CD4-positive, alpha-beta T cell (primary cell): Measurements from ENCODE around the gene NADK. TPM values are rescaled to one million over a fixed set of nuclear protein-coding genes. Genes with fewer than 3 reads are reported as not detected.

Experiments
- ATAC-seq: fragments of 200-7000 bp; cut with Tn5 transposase; one replicate; pipeline ENCODE4 v1.10.0; 2022; ENCODE audit warnings: mild to moderate bottlenecking; ENCODE audit not compliant: poor library complexity
- CTCF ChIA-PET: fragments of 350-600 bp; sonication (Branson Sonifier 250); formaldehyde crosslinking; loops from one replicate; lab custom pipeline; 2021; ENCODE audit warnings: antibody characterized with exemption, inconsistent platforms; lab: Charles Lee
- POLR2A ChIA-PET: fragments of 350-600 bp; sonication (Branson Sonifier 250); formaldehyde crosslinking; loops from one replicate; lab custom pipeline; 2021; ENCODE audit warnings: antibody characterized with exemption, inconsistent platforms; lab: Charles Lee
- DNase-seq, 14 experiments: peaks; one replicate each; pipeline ENCODE4 v3.0.0-alpha.2; 2013 to 2020; ENCODE audit warnings: mixed read lengths in 2 of 14
- H3K27ac ChIP-seq, 2 donors: one replicate each; pipeline versions ENCODE4 v1.5.1 to v1.7.0; 2013; ENCODE audit warnings: low read length in 2 of 2, low read depth in 1 of 2, mild to moderate bottlenecking in 1 of 2
- H3K27me3 ChIP-seq, 2 experiments: 1 replicate in 1 of 2; 2 replicates in 1 of 2; pipeline versions ENCODE4 v1.6.1 to v1.7.0; 2013; ENCODE audit warnings: low read length in 2 of 2, control low read depth in 1 of 2, mild to moderate bottlenecking in 1 of 2, moderate library complexity in 1 of 2; ENCODE audit not compliant: insufficient read depth in 2 of 2, control insufficient read depth in 1 of 2
- H3K36me3 ChIP-seq: one replicate; pipeline ENCODE4 v1.6.1; 2013; ENCODE audit warnings: low read length, control low read depth; ENCODE audit not compliant: insufficient read depth
- H3K4me1 ChIP-seq: one replicate; pipeline ENCODE4 v1.6.1; 2013; ENCODE audit warnings: low read length, control low read depth; ENCODE audit not compliant: insufficient read depth
- H3K4me3 ChIP-seq: one replicate; pipeline ENCODE4 v1.5.1; 2013; ENCODE audit warnings: mild to moderate bottlenecking, low read length, moderate library complexity
- H3K9me3 ChIP-seq, 2 experiments: 1 replicate in 1 of 2; 2 replicates in 1 of 2; pipeline versions ENCODE4 v1.6.1 to v1.7.0; 2013; ENCODE audit warnings: low read length in 2 of 2, mild to moderate bottlenecking in 2 of 2, control low read depth in 1 of 2, moderate library complexity in 1 of 2; ENCODE audit not compliant: control insufficient read depth in 1 of 2, insufficient read depth in 1 of 2
- H3K27ac Mint-ChIP-seq: one replicate; pipeline ENCODE4 v1.8.0; 2020; ENCODE audit warnings: mixed read lengths
- H3K27me3 Mint-ChIP-seq: one replicate; pipeline ENCODE4 v1.8.0; 2021; ENCODE audit warnings: mixed read lengths
- H3K36me3 Mint-ChIP-seq: one replicate; pipeline ENCODE4 v1.8.0; 2021; ENCODE audit warnings: low read depth, mixed read lengths
- H3K4me1 Mint-ChIP-seq: one replicate; pipeline ENCODE4 v1.8.0; 2021; ENCODE audit warnings: low read depth, mixed read lengths
- H3K4me3 Mint-ChIP-seq: one replicate; pipeline ENCODE4 v1.8.0; 2020; ENCODE audit warnings: mild to moderate bottlenecking, mixed read lengths
- H3K9me3 Mint-ChIP-seq: one replicate; pipeline ENCODE4 v1.8.0; 2020; ENCODE audit warnings: mixed read lengths
- intact Hi-C, 2 experiments: fragments of 100-400 bp; cut with DNase I in 1 of 2; cut with micrococcal nuclease in 1 of 2; formaldehyde crosslinking; loops; one replicate each; pipeline versions ENCODE4 v1.15.1 to v1.9.0; 2023 to 2025; cut with DNase I, micrococcal nuclease
- total RNA-seq, 174 experiments: library from RNA in 2 of 174; stranded (reverse) in 2 of 174; gene quantifications; one replicate each; pipeline ENCODE4 v1.2.3 and lab custom pipeline; 2021 to 2026
- TF ChIP-seq, protein P1 (sequence below): fragments of 200-600 bp; IDR thresholded peaks from one replicate; pipeline ENCODE4 v1.8.0; 2022; ENCODE audit warnings: antibody characterized with exemption, mild to moderate bottlenecking

NADK gene
- total RNA-seq, 2 experiments from 2014 or later = 19.9 to 25.1 TPM

DNA sequence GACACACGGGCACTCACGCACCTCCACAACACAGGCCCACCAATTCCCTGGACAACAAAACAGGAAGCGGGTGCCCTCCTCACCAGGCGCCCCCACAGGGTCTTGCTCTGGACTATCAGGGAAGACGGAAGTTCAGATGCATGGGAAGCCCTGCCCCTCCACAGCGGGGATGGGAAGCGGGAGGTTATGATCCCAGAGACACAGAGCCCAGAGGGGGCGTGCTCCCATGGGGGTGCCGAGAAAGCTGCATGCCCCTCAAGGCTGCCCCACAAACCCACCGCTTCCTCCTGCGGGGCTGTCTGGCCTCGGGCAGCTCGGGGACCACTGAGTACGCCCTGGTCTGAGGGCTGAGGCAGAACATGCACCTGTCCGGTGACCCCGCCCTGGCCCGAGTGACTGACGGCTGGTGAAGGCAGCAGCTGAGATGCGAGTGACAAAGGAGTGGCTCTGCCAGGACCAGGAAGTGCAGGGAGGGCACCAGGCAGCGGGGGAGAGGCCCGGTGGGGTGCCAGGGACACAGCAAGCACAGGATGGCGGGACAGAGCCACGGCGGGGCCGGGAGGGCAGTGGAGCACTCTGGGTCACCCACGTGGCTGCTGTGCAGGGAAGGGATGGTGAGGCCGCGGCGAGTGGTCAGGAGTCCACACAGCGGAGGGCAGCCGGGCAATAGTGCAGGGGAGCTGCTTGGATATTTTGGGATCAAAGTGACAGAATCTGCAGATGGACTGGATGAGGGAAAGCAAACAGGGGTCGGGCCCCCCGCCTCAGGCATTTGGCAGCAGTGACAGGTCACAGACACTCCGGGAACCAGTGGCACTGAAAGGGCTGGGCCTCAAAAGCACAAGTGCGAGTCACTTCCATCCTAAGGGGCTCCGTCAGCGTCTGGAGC is 18.6 kb downstream of the NADK start:
- no peaks in the 10 kb centered on the region for H3K4me1 Mint-ChIP-seq
- Histone ChIP-seq H3K4me1 (no peaks in the 10 kb centered on the region), H3K27ac (no peak overlapping the region), H3K4me3 (no peak overlapping the region), H3K9me3 (no peaks in the 10 kb centered on the region), H3K27me3 (no peaks in the 10 kb centered on the region), H3K36me3 (peaks cover 75% of the 10 kb centered on the region)
- H3K36me3 Mint-ChIP-seq = peaks cover 34% of the 10 kb centered on the region
- ChIA-PET CTCF (no interaction called here), POLR2A (no interaction called here)
- no peaks in the 10 kb centered on the region for H3K9me3 Mint-ChIP-seq
- TF ChIP-seq, protein P1, sequence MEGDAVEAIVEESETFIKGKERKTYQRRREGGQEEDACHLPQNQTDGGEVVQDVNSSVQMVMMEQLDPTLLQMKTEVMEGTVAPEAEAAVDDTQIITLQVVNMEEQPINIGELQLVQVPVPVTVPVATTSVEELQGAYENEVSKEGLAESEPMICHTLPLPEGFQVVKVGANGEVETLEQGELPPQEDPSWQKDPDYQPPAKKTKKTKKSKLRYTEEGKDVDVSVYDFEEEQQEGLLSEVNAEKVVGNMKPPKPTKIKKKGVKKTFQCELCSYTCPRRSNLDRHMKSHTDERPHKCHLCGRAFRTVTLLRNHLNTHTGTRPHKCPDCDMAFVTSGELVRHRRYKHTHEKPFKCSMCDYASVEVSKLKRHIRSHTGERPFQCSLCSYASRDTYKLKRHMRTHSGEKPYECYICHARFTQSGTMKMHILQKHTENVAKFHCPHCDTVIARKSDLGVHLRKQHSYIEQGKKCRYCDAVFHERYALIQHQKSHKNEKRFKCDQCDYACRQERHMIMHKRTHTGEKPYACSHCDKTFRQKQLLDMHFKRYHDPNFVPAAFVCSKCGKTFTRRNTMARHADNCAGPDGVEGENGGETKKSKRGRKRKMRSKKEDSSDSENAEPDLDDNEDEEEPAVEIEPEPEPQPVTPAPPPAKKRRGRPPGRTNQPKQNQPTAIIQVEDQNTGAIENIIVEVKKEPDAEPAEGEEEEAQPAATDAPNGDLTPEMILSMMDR = no peak
- no peak overlapping the region for H3K4me3 Mint-ChIP-seq
- no peak overlapping the region for H3K27ac Mint-ChIP-seq
- intact Hi-C loops = loop anchor here in 1 of 2 experiments (5.0 kb wide), 2 partner anchors 63 to 148 kb away; no protein-coding TSS in a partner anchor
- ATAC-seq (no peak), DNase-seq (peak in 1 of 14 experiments; percentile 23)
- no peaks in the 10 kb centered on the region for H3K27me3 Mint-ChIP-seq

DNA sequence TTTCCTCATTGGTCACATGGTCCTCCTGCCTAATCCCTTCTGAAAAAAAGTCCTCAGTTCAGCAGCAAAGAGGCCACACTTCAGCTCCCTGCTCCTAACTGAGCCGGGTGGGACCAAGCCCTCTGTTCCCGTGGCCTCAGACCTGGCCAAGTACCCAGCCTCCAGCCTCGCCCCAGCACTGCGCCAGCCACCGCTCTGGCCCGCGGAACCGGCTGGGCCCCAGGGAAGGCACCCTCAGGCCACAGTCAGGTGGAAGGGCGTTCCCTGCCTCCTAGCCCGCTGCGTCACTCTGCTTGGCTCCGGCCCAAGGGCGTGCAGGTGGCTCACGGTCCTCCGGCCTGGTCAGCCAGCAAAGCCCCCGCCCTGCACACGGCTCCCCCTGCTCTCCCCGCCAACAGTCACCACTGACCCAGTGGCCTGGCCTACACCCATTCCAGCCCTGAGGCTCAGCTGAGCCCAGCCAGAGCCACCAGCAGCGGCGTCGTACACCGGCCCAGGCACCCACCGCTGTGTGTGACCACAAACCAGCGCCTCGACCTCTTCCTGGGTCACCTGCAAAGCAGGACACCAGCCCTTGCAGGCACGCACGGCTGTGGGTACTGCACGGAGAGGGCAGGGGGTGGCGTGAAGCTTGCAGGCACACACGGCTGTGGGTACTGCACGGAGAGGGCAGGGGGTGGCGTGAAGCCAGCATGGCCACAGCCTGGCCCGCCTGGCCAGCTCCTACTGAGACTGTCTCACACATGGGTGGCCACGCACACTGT is 19.4 kb downstream of the NADK start:
- CTCF ChIA-PET = no interaction called here
- Histone ChIP-seq H3K27me3 (no peaks in the 10 kb centered on the region), H3K4me1 (no peaks in the 10 kb centered on the region), H3K4me3 (no peak overlapping the region), H3K36me3 (peaks cover 77% of the 10 kb centered on the region), H3K9me3 (no peaks in the 10 kb centered on the region), H3K27ac (no peak overlapping the region)
- Mint-ChIP-seq H3K27me3 (no peaks in the 10 kb centered on the region), H3K4me3 (no peak overlapping the region), H3K36me3 (peaks cover 29% of the 10 kb centered on the region), H3K9me3 (no peaks in the 10 kb centered on the region), H3K27ac (no peak overlapping the region), H3K4me1 (no peaks in the 10 kb centered on the region)
- ATAC-seq (no peak), DNase-seq (no peak)
- TF ChIP-seq, protein P1 = no peak
- intact Hi-C loops = loop anchor here in 1 of 2 experiments (5.0 kb wide), 1 partner anchor 148 kb away; no protein-coding TSS in a partner anchor
- POLR2A ChIA-PET = no interaction called here

DNA sequence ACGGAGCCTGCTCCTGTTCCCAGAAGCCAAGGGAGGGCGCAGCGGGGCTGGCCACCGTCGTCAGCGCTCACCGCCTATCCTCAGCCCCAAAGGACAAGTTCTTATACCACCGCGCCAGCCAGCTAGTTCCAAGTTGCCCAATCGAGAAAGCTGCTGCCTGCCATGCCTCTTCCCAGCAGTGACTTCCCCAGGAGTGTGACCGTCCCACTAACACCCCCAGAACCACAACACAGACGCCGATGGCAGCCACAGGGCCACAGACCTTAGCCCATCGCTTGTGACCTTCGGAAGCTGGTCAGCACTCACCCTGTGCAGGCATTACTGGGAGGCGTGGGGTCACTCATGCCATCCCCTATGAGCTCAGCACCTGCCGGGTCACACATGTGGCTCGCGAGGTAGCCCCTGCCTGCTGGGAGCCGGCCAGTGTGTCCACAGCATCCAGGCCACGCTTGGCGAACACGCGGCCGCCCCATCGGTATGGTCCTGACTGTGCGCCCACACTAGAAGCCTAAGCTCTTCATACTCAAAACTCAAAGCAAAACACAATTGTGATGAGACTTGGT is 20.1 kb downstream of the NADK start:
- DNase-seq (no peak), ATAC-seq (no peak)
- H3K9me3 Mint-ChIP-seq = no peaks in the 10 kb centered on the region
- H3K27me3 Mint-ChIP-seq = no peaks in the 10 kb centered on the region
- peaks cover 79% of the 10 kb centered on the region for H3K36me3 ChIP-seq
- POLR2A ChIA-PET = no interaction called here
- H3K4me1 ChIP-seq = no peaks in the 10 kb centered on the region
- no peak overlapping the region for H3K27ac Mint-ChIP-seq
- H3K27me3 ChIP-seq = no peaks in the 10 kb centered on the region
- H3K36me3 Mint-ChIP-seq = peaks cover 28% of the 10 kb centered on the region
- no peaks in the 10 kb centered on the region for H3K4me1 Mint-ChIP-seq
- CTCF ChIA-PET = no interaction called here
- H3K9me3 ChIP-seq = no peaks in the 10 kb centered on the region
- H3K27ac ChIP-seq = no peak overlapping the region
- H3K4me3 ChIP-seq = no peak overlapping the region
- TF ChIP-seq, protein P1 = no peak
- H3K4me3 Mint-ChIP-seq = no peak overlapping the region
- intact Hi-C loops = loop anchor here in 1 of 2 experiments (5.0 kb wide), 1 partner anchor 149 kb away; no protein-coding TSS in a partner anchor
